COR-L47 (cell line): ENCODE measurements around the gene CCT2.

Experiments used
- DNase-seq: peaks from one replicate; lab custom pipeline; 2025; lab: John Stamatoyannopoulos, UW

CCT2 gene

DNA sequence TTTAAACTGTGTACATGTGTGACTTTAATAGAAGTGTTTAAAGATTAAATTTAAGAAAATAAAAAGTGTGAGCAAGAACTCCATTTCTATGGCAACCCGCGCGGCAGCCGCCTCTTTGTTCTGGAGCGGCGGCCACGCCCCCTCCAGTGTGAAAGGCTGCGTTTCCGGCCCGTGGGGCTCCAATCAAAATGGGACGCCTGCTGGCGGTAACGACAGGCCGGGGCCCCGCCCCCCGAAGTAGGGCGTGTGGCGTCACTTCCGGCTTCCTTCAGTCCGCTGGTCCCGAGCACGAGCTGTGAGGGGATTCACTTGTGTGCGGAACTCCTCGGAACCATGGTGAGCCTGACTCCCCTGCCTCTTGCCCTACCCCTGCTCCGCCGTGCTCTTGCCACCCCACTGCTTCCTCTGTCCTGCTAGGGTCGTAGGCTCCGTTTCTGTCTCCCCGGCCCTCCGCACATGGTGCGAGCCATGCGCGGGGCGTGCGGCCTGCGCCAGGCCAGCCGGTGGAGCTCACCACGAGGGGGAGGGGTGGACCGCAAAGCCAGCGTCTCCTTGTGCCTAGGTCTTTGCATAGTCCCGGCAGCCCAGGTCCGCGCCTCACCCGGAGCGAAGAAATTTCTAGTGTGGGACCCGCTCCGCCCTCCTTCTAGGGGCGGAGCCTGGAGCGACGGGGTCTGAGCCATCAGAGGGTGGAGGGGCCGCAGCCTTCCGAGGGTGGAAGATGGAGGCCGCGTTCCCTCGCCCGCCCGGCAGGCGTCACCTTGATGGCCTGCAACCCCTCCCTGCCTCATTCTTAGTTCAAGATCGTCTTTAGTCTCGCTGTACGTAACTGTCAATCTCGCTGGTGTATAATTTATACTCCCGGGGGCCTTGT lies at the start of gene CCT2:
Gene CCT2, plus strand, starts transcription at position 271 of the 874 bp plus-strand sequence. Its CDS starts 63 bp downstream, at position 334.
- DNase-seq = peak; percentile 96

GRCh38 chr12:69540987-69541386 lies 44.3 kb upstream of the CCT2 start:
- no peak for DNase-seq

DNA sequence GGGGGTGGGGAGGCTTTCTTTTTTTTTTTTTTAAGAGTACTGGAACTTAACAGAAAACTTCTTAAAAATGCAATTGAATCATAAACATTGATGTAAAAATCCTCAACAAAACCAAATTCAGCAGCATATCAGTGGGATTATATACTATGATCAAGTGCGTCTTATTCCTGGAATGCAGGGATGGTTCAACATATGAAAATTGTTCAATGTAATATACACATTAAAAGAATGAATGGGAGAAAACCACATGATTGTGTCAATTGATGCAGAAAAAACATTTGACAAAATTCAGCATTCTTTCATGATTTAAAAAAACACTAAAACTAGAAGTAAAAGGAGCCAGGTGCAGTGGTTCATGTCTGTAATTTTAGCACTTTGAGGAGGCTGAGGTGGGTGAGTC lies 41.2 kb upstream of the CCT2 start:
- DNase-seq = no peak

GRCh38 chr12:69545081-69545480 lies 40.2 kb upstream of the CCT2 start:
- DNase-seq = no peak

DNA sequence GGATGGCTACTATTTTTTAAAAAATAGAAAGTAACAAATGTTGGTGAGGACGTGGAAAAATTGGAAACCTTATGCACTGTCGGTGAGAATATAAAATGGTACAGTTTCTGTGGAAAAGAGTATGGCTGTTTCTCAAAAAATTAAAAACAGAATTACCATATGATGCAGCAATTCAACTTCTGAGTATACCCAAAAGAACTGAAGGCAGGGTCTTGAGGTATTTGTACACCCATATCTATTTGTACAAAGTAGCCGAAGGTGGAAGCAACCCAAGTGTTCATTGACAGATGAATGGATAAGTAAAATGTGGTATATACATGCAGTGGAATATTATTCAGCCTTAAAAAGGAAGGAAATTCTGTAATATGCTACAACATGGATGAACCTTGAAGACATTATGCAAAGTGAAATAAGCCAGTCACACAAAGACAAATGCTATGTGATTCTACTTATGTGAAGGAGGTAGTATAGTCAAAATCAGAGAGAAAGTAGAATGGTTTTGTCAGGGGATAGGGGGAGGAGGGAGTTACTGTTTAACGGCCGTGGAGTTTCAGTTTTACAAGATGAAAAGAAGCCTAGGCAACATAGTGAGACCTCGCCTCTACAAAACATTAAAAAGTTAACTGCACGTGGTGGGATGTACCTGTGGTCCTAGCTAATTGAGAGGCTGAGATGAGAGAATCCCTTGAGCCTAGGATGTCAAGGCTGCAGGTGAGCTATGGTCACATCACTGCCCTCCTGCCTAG lies 38.4 kb upstream of the CCT2 start:
- DNase-seq = no peak

DNA sequence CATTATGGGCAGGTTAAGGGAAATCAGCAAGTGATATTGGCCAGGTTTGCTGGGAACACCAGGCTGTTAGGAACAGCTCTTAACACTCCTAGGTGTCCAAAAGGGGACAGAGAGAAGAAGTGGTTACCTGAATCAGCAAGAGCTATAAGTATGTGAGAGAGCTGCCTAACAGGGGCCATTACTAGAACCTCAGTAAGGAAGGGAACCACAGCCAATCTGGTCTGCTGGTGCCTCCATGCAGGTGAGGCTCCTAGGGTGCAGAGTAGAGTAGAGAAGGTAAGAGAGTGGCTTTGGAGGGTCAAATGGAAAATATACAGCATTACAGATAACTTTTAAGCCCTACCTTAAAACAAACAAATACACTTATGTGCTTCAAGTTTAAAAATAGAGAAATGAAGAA lies 36.6 kb upstream of the CCT2 start:
- DNase-seq = no peak

DNA sequence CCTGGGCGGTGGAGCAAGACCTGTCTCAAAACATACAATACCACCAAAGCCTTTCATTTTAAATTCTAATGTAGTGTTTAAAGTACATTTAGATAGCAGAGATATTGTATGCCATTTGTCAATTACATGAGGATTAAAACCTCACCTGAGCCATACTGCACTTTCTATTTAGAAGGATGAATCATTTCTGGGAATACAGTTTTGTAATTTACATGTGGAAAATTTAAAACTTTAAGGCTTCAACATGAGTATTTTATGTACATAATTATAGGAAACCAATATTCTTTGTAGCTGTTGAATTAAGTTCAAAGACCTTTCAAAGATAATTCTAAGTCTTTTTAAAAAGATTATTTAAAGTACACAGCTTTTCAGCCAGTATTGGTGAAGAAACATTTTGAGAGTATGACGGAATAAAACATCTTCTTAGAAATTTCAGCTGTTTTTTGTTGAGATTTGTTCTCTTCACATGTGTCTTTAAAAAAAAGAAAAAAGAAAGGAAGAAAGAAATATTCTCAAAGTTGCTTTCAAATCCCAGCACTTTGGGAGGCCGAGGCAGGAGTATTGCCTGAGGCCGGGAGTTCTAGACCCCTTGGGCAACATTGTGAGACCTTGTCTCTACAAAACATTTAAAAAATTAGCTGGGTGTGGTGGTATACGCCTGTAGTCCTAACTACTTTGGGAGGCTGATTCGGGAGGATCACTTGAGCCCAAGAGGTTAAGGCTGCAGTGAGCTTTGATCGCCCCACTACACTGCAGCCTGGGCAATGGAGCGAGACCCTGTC lies 34.5 kb upstream of the CCT2 start:
- no peak for DNase-seq

DNA sequence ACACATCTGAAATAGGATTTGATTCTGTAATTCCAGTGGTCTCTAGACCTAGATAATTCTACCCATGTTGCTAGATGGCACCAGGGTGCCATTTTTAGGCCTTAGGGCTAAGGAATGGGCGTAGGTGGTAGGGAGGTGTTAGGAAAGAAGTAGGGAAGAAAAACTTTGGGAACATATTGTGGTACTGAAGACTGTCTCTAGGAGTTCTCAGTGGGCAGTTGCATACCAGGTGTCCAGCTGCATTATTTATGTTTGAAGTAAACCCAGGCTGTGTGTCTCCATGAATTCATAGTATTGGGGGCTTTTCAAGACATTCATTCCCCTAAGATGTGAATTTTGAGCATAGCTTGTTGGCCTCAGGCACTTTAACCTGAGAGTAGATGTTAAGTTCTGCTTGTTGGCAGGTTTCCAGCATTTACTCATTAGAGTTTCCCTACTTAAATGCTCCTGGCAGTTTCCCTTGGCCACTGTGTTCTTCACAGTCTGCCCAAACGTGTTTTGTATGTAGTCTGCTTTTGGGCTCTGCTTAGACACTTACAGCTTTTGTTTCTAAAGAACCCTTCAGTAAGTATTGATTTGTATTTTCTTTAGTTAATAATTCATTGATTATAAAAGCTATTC lies 31.5 kb upstream of the CCT2 start:
- peak; percentile 67 for DNase-seq

GRCh38 chr12:69555461-69555860 lies 29.8 kb upstream of the CCT2 start:
- no peak for DNase-seq

GRCh38 chr12:69556383-69556782 lies 28.9 kb upstream of the CCT2 start:
- no peak for DNase-seq

- no peak for DNase-seq
These were observed 22.0 kb upstream of the CCT2 start for GRCh38 chr12:69563166-69563762.

GRCh38 chr12:69566603-69567002 lies 18.7 kb upstream of the CCT2 start:
- no peak for DNase-seq

- DNase-seq = no peak
These were observed 16.0 kb upstream of the CCT2 start for GRCh38 chr12:69569236-69569635.

DNA sequence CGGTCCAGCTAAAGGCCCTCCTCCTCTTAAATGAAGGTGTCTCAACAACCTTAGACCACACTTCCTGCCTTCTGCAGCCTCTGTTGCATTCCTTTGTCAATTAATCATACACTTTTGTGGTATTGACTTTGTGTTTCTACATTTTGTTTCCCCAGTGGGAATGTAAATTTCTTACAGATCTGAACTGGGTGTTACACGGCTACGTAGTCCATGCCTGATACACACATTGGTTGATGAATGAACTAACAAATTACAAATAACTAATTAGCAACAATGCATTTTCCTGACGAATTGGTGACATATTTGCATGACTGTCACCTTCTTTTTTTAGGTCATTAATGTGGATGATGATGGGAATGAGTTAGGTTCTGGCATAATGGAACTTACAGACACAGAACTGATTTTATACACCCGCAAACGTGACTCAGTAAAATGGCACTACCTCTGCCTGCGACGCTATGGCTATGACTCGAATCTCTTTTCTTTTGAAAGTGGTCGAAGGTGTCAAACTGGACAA lies 15.2 kb upstream of the CCT2 start:
- no peak for DNase-seq

- peak; percentile 69 for DNase-seq
These were observed 14.5 kb upstream of the CCT2 start for GRCh38 chr12:69570545-69571399.

GRCh38 chr12:69575346-69575745 lies 9.9 kb upstream of the CCT2 start:
- DNase-seq = no peak

DNA sequence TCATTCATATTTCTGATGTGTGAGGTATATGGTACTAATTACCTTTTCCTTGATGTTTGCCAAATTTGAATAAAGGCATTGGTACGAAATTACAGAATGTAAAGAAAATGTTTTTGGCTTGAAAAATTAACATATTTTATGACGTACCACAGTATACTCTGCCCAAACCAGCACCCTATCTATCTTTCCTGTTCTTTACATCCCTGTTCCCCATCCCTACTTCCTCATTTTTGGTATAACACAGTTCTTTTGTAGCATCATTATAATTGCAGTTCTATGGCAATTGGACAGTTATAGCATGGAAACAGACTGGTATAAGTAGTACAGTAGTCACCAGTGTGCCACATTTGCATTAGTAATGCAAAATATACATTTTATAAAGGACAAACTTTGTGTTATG lies 7.0 kb upstream of the CCT2 start:
- DNase-seq = no peak

GRCh38 chr12:69579029-69579428 lies 6.2 kb upstream of the CCT2 start:
- no peak for DNase-seq

DNA sequence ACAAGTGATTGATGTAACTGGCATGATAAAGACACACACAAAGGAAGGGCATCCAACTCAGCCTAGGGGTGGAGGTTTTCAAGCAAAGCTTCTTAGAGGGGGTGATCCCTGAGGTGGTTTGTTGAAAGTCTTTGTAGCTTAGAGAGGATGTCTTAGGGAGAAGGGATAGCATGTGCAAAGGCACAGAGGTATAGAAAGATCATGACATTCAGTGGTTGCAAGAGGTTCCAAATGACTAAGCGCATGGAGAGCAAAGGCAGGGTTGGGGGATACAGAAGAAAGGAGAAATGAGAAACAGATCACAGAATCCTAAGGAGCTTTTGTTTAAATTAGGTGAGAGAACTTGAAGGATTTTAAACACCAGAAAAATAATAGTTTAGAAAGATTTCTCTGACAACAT lies 5.2 kb upstream of the CCT2 start:
- no peak for DNase-seq

DNA sequence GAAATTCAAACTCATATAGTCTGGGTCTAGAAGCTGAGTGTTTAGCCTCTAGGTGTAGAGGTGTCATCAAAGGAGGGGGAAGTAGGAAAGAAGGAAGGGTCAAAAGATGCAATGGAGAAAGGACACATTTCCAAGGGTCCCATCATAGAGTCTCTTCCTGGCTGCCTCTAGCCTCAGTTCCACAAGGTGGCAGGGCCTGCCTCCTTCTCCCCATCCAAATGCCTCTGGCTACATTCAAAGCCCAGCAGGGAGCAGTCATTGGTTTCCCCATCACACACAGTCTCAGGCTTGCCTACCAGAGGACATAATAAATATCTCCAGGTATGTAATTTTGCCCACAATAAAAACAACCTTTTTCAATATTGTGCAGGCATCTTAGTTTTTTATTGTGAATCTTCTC lies 2.1 kb upstream of the CCT2 start:
- DNase-seq = peak; percentile 26
